ENCODE data around the gene CTSC. TPM values are rescaled to one million over a fixed set of nuclear protein-coding genes. Genes with fewer than 3 reads are reported as not detected.
A peak's percentile ranks its signal among the peaks of the same experiment; 100 is the strongest.

CTSC gene
- total and polyA plus RNA-seq, 12 donors, result 44.6 to 230 (median 121) TPM

- Histone ChIP-seq H3K27ac (peak overlapping the region in 1 of 5 donors; percentile 8), H3K27me3 (no peaks in the 10 kb centered on the region), H3K4me3 (no peak overlapping the region), H3K4me1 (replicated peaks in 1 of 2) (peaks cover 3 to 11% of the 10 kb centered on the region in 2 donors), H3K36me3 (replicated peaks in 1 of 2) (no peaks in the 10 kb centered on the region), H3K9me3 (replicated peaks in 1 of 3) (no peaks in the 10 kb centered on the region)
- no peak for TF ChIP-seq CTCF (IDR thresholded peaks at IDR 0.05)
- no peak for TF ChIP-seq POLR2A (IDR thresholded peaks at IDR 0.05)
- DNase-seq, result no peak
- intact Hi-C loops (cut with DNase I), result no loop called here
- WGBS, 4 donors, result 42 to 85% (median 68%) methylated on average over 4 of the region's 4 CpGs
Measured at GRCh38 chr11:88353835-88354496, 16.4 kb upstream of the CTSC start.

- intact Hi-C loops (cut with DNase I), result no loop called here
- no peaks in the 10 kb centered on the region for H3K36me3 ChIP-seq (replicated peaks in 1 of 2)
- H3K27me3 ChIP-seq, result no peaks in the 10 kb centered on the region
- H3K4me1 ChIP-seq (replicated peaks in 1 of 2), result peaks cover 3 to 11% of the 10 kb centered on the region in 2 donors
- no peak for DNase-seq
- no peak for TF ChIP-seq POLR2A (IDR thresholded peaks at IDR 0.05)
- no peak for TF ChIP-seq CTCF (IDR thresholded peaks at IDR 0.05)
- H3K4me3 ChIP-seq, result no peak overlapping the region
- H3K9me3 ChIP-seq (replicated peaks in 1 of 3), result no peaks in the 10 kb centered on the region
- 85 to 92% (median 90%) methylated on average over 3 of the region's 3 CpGs for WGBS, 4 donors
- H3K27ac ChIP-seq, result no peak overlapping the region
Measured at GRCh38 chr11:88353386-88353785, 15.8 kb upstream of the CTSC start.

- peak in 2 of 7 donors; percentile 38 to 45 for DNase-seq
Measured at GRCh38 chr11:88352139-88352538, 14.6 kb upstream of the CTSC start.

GRCh38 chr11:88348870-88349269 lies 11.3 kb upstream of the CTSC start:
- intact Hi-C loops (cut with DNase I), result no loop called here
- 68 to 83% (median 82%) methylated on average over 1 of the region's 1 CpG for WGBS, 4 donors
- Histone ChIP-seq H3K4me1 (replicated peaks in 1 of 2) (peaks cover 0 to 3% of the 10 kb centered on the region in 2 donors), H3K27ac (no peak overlapping the region), H3K9me3 (replicated peaks in 1 of 3) (no peaks in the 10 kb centered on the region), H3K27me3 (no peaks in the 10 kb centered on the region), H3K36me3 (replicated peaks in 1 of 2) (no peaks in the 10 kb centered on the region), H3K4me3 (no peak overlapping the region)
- TF ChIP-seq CTCF (IDR thresholded peaks at IDR 0.05) (no peak), POLR2A (IDR thresholded peaks at IDR 0.05) (no peak)
- no peak for DNase-seq

More at GRCh38 chr11:88352139-88352538, 14.6 kb upstream of the CTSC start:
- Histone ChIP-seq H3K36me3 (replicated peaks in 1 of 2) (no peaks in the 10 kb centered on the region), H3K9me3 (replicated peaks in 1 of 3) (no peaks in the 10 kb centered on the region), H3K27me3 (no peaks in the 10 kb centered on the region), H3K4me1 (replicated peaks in 1 of 2) (peaks cover 3 to 8% of the 10 kb centered on the region in 2 donors), H3K27ac (no peak overlapping the region), H3K4me3 (no peak overlapping the region)
- TF ChIP-seq POLR2A (IDR thresholded peaks at IDR 0.05) (no peak), CTCF (IDR thresholded peaks at IDR 0.05) (no peak)
- intact Hi-C loops (cut with DNase I), result no loop called here
